GM19099 (cell line): Measurements from ENCODE around the gene WIPI1.

Experiments
- POLR2A ChIP-seq: IDR thresholded peaks from 3 replicates; pipeline ENCODE4 v1.6.1; 2011; ENCODE audit warnings: low read depth; ENCODE audit not compliant: insufficient read length; ENCODE audit errors: extremely low read depth

WIPI1 gene, protein sequence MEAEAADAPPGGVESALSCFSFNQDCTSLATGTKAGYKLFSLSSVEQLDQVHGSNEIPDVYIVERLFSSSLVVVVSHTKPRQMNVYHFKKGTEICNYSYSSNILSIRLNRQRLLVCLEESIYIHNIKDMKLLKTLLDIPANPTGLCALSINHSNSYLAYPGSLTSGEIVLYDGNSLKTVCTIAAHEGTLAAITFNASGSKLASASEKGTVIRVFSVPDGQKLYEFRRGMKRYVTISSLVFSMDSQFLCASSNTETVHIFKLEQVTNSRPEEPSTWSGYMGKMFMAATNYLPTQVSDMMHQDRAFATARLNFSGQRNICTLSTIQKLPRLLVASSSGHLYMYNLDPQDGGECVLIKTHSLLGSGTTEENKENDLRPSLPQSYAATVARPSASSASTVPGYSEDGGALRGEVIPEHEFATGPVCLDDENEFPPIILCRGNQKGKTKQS

DNA sequence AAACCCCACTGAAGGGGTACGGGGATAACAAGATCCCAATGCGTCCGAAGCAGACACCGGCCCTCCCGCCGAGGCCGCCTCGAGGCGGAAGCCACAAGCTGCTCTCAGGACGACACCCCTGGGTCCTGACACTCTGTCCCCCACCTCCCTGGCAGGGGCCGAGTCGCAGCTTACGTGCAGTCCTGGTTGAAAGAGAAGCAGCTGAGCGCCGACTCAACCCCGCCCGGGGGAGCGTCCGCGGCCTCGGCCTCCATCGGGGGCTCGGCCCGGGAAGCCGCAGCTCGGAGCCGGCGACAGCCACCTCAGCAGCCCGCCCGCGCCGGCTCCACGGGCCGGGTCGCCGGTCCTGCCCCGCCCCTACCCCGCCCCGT lies at the start of gene WIPI1:
TSS of gene WIPI1 (minus strand) at position 329 of the 371 bp plus-strand sequence. CDS start at position 254, 75 bp downstream.
- TF ChIP-seq POLR2A, result peak; percentile 49

DNA sequence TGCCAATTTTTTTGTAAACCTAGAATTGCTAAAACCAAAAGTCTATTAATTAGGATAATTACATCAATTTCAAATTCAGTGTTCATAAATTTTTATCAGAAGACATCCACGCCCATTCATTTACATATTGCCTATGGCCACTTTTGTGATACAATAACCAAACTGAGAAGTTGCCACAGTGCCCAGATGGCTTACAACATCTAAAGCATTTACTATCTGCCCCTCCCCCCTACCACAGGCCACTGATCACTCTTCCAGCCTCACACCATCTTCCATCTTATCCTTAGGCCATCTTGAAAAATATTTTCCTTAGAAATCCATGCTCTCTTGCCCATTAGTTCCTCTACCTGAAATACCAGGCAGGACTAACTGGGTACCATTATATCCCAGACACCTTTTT lies 48.7 kb upstream of the WIPI1 start:
- TF ChIP-seq POLR2A, result no peak

DNA sequence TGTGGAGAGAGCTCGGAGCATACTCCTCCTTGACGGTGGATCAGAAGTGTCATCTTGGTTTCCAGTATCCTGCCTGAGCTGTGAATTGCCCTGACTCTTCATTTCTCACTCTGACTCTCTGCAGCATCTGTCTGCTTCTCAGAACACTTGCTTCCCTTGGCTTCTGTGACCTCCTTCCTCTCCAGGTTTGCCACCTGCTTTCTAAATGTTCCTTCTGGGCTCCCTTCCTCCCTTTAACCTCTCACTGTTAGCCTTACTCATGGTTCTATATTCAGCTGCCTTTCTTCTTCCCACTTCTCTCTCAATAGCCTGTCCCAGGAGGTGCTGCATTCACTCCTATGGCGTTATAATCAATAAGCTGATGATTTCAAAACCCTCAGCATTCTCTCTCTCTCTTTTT lies 43.8 kb upstream of the WIPI1 start:
- no peak for TF ChIP-seq POLR2A

DNA sequence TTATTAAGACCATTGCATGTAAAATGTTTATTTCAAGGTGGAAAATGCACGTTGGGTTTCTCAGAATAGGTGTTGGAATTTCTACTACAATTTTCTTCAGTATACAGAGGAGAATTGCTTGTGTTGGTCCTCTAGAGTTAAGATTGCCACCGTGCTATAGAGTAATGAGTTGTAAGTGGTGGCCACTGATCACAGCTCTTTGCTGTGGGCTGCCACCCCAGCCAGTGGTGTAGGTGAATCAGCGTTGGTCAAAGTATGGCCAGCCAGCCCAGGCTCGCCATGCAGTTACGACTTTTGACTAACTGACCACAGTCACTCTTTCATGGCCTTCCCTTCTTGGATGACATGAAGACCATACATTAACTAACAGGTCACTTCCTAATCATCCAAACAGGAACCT lies 42.3 kb upstream of the WIPI1 start:
- no peak for TF ChIP-seq POLR2A

DNA sequence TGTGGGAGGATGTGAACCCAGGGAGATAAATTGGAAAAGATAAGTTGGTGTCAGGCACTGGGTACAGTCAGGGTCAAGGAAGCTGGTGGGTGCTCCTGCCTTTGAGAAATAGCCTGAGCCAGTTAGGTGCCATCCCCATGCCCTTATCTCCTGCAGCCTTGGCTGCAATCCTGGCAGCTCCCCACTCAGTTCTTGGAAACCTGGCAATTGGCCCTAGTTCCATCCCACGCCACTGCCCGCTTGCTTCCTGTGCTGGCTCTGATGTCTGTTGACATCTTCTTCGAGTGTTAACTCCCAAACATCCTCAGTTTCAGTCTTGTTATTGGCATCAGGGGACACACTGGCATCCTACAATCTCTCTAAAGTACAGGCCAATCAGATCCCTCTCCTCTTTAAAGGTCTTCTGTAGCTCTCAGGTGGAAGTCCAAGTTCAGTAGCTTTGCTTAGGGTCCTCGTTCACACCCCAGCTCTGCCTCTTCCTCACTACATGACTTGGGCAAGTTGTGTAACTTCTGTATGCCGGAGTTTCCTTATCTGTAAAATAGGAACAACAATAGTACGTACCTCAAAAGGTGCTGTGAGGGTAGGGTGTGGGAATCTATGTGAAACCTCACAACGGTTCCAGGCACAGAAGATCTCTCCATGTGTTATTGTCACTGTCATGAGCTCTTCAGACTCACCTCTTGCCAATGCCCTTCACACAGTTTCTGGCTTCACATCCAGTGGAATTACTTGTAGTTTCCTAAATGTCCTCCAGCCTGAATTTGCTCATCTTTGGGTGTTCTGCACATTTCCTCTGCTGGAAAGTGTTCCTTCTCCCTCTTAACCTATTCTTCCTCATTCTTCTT lies 41.4 kb upstream of the WIPI1 start:
- no peak for TF ChIP-seq POLR2A

DNA sequence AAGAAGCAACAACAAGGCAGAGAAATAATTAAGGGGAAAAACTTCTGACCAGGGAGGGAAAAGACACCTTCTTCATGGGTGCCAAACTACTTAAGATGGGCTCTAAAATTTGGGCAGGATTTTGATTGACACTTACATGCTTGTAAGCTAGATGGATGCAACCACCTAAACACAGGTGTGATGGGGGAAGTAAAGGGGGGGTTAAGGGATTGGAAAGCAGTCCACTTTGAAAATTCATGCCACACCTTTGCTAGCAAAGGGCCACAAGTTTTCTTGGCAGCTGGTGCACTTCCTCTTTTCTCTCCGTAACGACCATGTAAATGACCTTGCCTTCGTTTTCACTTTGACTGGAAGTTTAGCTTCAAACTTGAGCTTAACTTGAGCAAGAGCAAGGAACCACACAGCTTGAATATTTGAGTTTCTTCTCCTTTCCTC lies 40.6 kb upstream of the WIPI1 start:
- no peak for TF ChIP-seq POLR2A

DNA sequence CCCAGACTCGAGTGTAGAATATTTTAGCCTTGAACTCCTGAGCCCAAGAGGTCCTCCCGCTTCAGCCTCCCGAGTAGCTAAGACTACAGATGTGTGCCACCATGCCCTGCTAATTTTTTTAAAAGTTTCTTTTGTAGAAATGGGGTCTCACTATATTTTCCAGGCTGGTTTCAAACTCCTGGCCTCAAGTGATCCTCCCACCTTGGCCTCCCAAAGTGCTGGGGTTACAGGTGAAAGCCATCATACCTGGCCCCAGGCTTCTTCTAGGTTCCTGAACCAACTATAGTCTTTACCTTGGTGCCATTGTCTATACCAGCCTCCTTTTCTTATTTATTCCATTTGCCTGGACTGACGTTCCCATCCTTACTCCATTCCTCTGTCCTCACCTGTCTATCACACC lies 37.8 kb upstream of the WIPI1 start:
- no peak for TF ChIP-seq POLR2A

DNA sequence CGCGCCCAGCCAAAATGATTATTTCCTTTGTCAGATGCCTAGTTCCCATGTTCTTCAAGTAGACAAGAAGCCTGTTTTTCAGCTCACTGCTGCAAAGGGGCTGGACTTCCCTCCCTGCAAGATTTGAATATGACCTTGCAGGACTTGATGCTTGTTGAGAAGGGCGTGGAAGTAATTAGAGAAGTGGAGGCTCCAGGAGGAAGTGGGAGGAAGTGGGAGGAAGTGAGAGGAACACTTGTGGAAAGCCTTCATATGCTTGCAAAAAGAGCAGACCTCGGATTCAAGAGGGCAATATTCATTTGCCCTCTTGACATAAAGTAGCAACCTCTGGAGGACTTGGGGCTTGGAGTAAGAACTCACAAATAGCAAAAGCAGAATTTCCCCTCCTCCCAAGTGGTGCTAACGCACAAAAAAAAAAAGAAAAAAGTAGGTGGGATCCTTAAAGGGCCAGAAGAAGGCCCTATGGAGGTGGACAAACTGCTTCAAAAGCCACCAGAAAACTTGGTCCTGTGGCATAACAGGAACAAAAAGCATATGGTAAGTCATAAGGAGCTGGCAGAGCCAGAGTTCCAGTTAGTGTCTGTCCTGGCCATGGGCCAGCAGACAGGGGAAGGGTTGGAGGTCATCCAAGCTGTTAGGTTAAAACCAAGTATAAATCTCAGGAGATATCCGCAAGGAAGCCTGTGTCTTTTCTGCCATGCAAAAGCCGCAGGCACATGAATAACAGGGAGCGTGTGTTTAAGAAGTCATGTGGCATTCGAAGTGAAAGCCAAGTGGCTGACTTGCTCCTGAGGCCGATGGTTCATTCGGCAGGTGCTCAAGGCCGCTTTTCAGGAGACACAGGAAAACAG lies 34.3 kb upstream of the WIPI1 start:
- no peak for TF ChIP-seq POLR2A

DNA sequence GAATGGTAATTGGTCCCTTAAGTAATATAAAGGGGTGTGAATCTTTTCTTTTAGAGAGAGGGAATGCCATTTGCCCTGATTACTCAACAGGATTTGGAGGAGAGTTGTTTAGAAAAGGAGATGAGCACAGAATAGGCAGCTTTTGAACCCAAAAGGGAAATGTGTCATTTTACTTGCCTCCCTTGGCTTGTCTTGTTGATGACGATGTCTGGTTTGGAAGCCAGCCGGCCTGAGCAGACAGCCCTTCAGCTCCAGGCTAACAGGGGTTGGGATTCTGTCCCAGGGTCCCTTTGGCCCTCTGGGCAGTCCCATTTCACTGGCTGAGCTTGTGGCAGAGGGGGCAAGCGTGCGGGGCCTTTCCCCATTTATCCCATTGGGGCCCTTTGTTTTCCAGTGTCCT lies 32.6 kb upstream of the WIPI1 start:
- no peak for TF ChIP-seq POLR2A

DNA sequence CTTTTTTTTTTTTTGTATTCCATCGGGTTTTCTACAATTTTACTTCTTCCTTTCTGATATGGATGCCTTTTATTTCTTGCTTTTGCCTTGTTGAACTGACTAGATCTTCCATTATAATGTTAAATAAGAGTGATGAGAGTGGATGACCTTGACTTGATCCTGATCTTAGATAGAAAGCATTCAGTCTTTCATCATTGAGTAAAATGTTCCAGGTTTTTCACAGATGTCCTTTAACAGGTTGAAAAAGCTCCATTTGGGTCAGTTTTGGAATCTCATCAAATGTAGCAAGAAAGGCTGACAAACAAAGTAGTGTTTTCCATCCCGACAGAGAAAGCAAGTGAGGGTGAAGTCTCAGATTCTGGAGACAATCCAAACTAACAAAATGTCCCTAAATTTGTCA lies 27.2 kb upstream of the WIPI1 start:
- no peak for TF ChIP-seq POLR2A

DNA sequence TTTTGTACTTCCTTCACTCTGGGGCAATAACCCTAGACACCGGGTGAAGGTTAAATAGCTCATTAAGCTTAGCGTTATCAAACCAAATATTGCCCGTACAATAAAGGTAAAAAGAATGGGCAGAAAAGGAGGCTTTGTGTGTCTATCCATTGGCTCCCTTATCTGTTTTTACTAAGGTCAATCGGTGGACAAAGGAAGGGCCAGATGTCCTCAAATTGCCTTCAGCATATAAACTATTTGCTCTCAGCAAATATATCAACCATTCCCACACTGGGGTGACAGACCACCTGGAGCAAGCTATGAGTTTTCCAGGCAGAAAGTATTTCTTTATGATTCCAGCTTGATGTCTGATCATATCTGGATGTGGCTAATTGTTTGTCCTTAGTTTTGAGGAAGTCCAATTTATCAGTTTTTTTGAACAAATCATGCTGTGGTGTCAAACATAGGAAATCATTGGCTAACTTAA lies 25.3 kb upstream of the WIPI1 start:
- no peak for TF ChIP-seq POLR2A

DNA sequence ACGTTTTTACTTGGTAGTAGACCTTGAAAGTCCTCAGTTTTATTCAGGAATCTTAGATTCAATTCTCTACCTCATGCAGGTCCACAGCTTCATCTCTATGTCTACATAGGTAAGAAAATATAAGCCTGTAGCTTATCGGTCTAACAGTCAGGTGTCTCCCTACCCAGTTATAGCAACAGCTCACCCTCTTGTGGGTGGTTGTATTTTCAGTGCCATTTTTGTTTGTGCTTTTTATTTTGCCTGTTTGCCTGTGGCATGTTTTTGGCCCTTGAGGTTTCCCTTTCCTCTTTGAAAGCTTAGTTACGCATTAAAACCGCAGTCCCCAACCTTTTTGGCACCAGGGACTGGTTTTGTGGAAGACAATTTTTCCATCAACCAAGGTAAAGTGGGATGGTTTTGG lies 23.6 kb upstream of the WIPI1 start:
- no peak for TF ChIP-seq POLR2A

DNA sequence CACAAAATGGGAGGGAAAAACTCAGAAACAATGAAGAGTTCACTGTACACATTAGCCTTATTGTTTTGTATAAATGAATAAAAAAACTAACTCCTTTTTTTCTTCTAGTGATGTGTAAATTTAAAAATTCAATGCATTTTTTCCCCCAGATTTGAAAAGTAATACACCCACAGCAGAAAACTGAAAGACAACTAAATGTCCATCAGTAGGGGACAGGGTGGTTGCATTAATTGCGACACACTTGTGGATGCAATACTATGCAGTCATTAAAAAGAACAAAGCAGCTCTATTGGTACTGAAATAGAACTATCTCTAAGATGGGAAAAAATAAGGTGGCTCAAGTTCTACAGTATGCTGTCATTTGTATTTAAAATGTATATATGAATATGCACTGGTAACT lies 13.7 kb upstream of the WIPI1 start:
- TF ChIP-seq POLR2A, result no peak

DNA sequence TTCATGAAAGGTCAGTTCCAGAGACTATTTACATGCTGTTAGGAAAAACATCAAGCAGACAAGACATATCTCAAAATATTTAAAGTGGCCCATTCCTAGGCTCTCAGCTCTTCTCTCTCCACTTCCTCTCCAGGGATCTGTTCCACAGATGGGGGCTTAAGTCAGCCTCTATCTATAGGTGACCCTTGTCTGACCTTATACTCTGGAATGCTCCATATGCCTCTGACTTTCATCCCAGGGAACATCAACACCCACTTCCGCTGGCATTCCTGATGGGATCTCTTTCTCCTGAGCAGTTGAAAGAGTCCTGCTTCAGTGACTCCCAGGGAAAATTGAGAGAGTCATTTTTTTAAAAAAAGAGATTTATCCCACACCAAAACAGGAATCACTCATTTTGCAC lies 11.5 kb upstream of the WIPI1 start:
- no peak for TF ChIP-seq POLR2A

DNA sequence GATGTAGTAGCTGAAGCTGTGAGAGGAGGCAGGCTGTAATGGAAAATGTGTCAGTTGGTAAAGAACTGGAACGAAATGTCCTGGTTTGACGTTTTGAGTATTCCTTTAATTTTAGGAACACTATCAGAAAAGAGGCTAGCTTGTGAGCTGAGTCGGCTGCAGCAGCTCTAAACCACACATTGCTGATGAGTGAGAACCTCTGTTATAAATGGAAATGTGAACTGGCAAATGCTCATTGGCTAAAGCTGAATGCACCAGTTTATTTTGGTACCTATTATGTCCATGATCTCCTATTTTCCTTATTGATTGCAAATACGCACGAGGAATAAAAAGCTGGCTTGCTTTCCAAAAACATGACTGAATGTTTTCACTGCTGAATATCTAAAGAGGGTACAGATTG lies 11.0 kb upstream of the WIPI1 start:
- no peak for TF ChIP-seq POLR2A
